IMR-90 (cell line): ENCODE results near the gene CIAO2A.

Source experiments
- BHLHE40 ChIP-seq: fragments of 150-350 bp; IDR thresholded peaks from 2 replicates; pipeline ENCODE4 v1.6.1; 2016; ENCODE audit warnings: mild to moderate bottlenecking, low read depth, low read length
- CEBPB ChIP-seq: IDR thresholded peaks from 2 replicates; pipeline ENCODE4 v1.6.1; 2012; ENCODE audit warnings: low read depth, low read length, improper control_type of control experiment
- CHD1 ChIP-seq: IDR thresholded peaks from 2 replicates; pipeline ENCODE4 v1.6.1; 2012; ENCODE audit warnings: low read depth, low read length, improper control_type of control experiment
- FOS ChIP-seq: fragments of 150-350 bp; IDR thresholded peaks from 2 replicates; pipeline ENCODE4 v1.6.1; 2016; ENCODE audit warnings: low read depth, low read length
- MAFK ChIP-seq: IDR thresholded peaks from 2 replicates; pipeline ENCODE4 v1.6.1; 2012; ENCODE audit warnings: low read depth, low read length, improper control_type of control experiment
- MAZ ChIP-seq: IDR thresholded peaks from 2 replicates; pipeline ENCODE4 v1.6.1; 2012; ENCODE audit warnings: low read depth, mild to moderate bottlenecking, low read length, improper control_type of control experiment, moderate library complexity, borderline replicate concordance
- MXI1 ChIP-seq: IDR thresholded peaks from 2 replicates; pipeline ENCODE4 v1.6.1; 2012; ENCODE audit warnings: low read depth, mild to moderate bottlenecking, low read length, moderate library complexity, borderline replicate concordance
- NFE2L2 ChIP-seq: fragments of 150-350 bp; IDR thresholded peaks from 2 replicates; pipeline ENCODE4 v1.6.1; 2016; ENCODE audit warnings: low read depth, mild to moderate bottlenecking, low read length
- POLR2A ChIP-seq: IDR thresholded peaks from 2 replicates; pipeline ENCODE4 v1.6.1; 2012; ENCODE audit warnings: mild to moderate bottlenecking, low read depth, low read length
- RAD21 ChIP-seq: IDR thresholded peaks from 2 replicates; pipeline ENCODE4 v1.6.1; 2012; ENCODE audit warnings: low read length, improper control_type of control experiment
- SMC3 ChIP-seq: fragments of 150-350 bp; IDR thresholded peaks from 2 replicates; pipeline ENCODE4 v1.6.1; 2016; ENCODE audit warnings: low read depth, mild to moderate bottlenecking, antibody characterized with exemption, low read length, moderate library complexity
- USF2 ChIP-seq: fragments of 150-350 bp; IDR thresholded peaks from 2 replicates; pipeline ENCODE4 v1.6.1; 2017; ENCODE audit warnings: mild to moderate bottlenecking, antibody characterized with exemption, low read length, low read depth
- TF ChIP-seq, protein P1 (sequence below): conservative IDR thresholded peaks from 2 replicates; pipeline ENCODE4 v1.5.1; 2012; ENCODE audit warnings: mild to moderate bottlenecking, low read depth, low read length, improper control_type of control experiment

GRCh38 chr15:64121614-64122013, 28.0 kb upstream of the CIAO2A start:
- no peak for TF ChIP-seq MAZ
- no peak for TF ChIP-seq POLR2A
- TF ChIP-seq, protein P1, sequence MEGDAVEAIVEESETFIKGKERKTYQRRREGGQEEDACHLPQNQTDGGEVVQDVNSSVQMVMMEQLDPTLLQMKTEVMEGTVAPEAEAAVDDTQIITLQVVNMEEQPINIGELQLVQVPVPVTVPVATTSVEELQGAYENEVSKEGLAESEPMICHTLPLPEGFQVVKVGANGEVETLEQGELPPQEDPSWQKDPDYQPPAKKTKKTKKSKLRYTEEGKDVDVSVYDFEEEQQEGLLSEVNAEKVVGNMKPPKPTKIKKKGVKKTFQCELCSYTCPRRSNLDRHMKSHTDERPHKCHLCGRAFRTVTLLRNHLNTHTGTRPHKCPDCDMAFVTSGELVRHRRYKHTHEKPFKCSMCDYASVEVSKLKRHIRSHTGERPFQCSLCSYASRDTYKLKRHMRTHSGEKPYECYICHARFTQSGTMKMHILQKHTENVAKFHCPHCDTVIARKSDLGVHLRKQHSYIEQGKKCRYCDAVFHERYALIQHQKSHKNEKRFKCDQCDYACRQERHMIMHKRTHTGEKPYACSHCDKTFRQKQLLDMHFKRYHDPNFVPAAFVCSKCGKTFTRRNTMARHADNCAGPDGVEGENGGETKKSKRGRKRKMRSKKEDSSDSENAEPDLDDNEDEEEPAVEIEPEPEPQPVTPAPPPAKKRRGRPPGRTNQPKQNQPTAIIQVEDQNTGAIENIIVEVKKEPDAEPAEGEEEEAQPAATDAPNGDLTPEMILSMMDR, result no peak
- TF ChIP-seq NFE2L2, result no peak
- TF ChIP-seq RAD21, result no peak
- no peak for TF ChIP-seq USF2
- no peak for TF ChIP-seq SMC3
- no peak for TF ChIP-seq FOS
- TF ChIP-seq MXI1, result no peak
- no peak for TF ChIP-seq CEBPB
- TF ChIP-seq BHLHE40, result no peak
- TF ChIP-seq CHD1, result no peak
- no peak for TF ChIP-seq MAFK
